Measurements from ENCODE around the gene KRT1.

DNA sequence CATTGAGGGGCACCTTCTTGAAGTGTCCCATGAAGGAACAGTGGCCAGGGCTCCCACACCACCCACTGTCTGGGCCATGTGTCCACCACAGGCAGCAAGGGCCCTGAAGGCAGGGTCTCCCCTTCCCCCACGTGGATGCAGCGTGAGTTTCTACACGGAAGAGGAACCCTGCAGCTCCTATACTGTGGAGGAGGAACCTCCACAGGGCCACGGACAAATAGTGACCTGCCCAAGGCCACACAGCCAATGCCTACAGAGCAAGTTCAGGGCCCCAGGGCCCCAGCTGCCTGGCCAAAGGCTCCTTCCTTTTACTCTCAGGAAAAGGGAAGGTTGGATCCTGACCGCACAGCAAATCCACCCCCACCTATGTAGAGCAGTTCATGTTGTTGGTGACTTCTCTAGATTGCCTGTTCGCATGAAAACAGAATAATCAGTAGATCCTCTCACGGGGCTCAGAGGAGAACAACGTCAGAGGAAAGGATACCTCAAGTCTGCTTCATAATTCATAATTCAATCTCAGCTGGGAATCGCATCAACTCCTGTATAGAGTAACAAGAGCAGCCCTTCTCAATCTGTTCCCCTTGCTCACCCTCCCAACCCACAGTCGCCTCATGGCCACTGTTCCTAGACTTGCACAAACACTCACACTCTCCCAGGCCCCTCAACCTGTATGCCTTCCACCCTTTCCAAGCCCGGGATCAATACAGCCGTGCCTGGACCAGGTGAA is 50.8 kb downstream of the KRT1 start:
- TF ChIP-seq, protein P1, sequence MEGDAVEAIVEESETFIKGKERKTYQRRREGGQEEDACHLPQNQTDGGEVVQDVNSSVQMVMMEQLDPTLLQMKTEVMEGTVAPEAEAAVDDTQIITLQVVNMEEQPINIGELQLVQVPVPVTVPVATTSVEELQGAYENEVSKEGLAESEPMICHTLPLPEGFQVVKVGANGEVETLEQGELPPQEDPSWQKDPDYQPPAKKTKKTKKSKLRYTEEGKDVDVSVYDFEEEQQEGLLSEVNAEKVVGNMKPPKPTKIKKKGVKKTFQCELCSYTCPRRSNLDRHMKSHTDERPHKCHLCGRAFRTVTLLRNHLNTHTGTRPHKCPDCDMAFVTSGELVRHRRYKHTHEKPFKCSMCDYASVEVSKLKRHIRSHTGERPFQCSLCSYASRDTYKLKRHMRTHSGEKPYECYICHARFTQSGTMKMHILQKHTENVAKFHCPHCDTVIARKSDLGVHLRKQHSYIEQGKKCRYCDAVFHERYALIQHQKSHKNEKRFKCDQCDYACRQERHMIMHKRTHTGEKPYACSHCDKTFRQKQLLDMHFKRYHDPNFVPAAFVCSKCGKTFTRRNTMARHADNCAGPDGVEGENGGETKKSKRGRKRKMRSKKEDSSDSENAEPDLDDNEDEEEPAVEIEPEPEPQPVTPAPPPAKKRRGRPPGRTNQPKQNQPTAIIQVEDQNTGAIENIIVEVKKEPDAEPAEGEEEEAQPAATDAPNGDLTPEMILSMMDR (IDR thresholded peaks at IDR 0.05 in 8 of 11, conservative IDR thresholded peaks at IDR 0.05 in 3 of 11): no peak
- TF ChIP-seq POLR2AphosphoS5 (IDR thresholded peaks at IDR 0.05): no peak
- TF ChIP-seq POLR2A (IDR thresholded peaks at IDR 0.05): no peak
